Measurements from ENCODE around the gene IER5L.
"Not testable (repeated sequence)": the region's sequence is repeated elsewhere in the genome, so short reads cannot be mapped to it uniquely, and the experiment has no call there.

The IER5L gene

GRCh38 chr9:129178568-129179382 is 714 bp upstream of the IER5L start:
- DNase-seq (ENCODE audit: low read depth in 2 of 2): no peak

GRCh38 chr9:129177443-129177790 is 644 bp downstream of the IER5L start:
- no peak for DNase-seq (ENCODE audit: low read depth in 2 of 2)

- peak in 1 of 2 donors; percentile 7 for DNase-seq (ENCODE audit: low read depth in 2 of 2)
Measured at GRCh38 chr9:129176701-129177442, 1.2 kb downstream of the IER5L start.

- DNase-seq (ENCODE audit: low read depth in 2 of 2): peak in 1 of 2 donors; percentile 36
Measured at GRCh38 chr9:129175825-129176633, 2.0 kb downstream of the IER5L start.

GRCh38 chr9:129175515-129175824 is 2.6 kb downstream of the IER5L start:
- no peak for DNase-seq (ENCODE audit: low read depth in 2 of 2)

GRCh38 chr9:129174724-129175514 is 3.1 kb downstream of the IER5L start:
- peak in 1 of 2 donors; percentile 24 for DNase-seq (ENCODE audit: low read depth in 2 of 2)

- peak; percentile 61 to 67 for DNase-seq (ENCODE audit: low read depth in 2 of 2)
Measured at GRCh38 chr9:129174102-129174723, 3.8 kb downstream of the IER5L start.

- DNase-seq (ENCODE audit: low read depth in 2 of 2): no peak
Measured at GRCh38 chr9:129173296-129174101, 4.6 kb downstream of the IER5L start.

- no peak for DNase-seq (ENCODE audit: low read depth in 2 of 2)
Measured at GRCh38 chr9:129172816-129173215, 5.2 kb downstream of the IER5L start.

GRCh38 chr9:129171993-129172751 is 5.9 kb downstream of the IER5L start:
- no peak for DNase-seq (ENCODE audit: low read depth in 2 of 2)

GRCh38 chr9:129170229-129170628 is 7.8 kb downstream of the IER5L start:
- DNase-seq (ENCODE audit: low read depth in 2 of 2): no peak

- DNase-seq (ENCODE audit: low read depth in 2 of 2): no peak
Measured at GRCh38 chr9:129166623-129167557, 11.2 kb downstream of the IER5L start.

GRCh38 chr9:129165198-129165597 is 12.9 kb downstream of the IER5L start:
- DNase-seq (ENCODE audit: low read depth in 2 of 2): no peak

- DNase-seq (ENCODE audit: low read depth in 2 of 2): no peak
Measured at GRCh38 chr9:129164246-129164930, 13.7 kb downstream of the IER5L start.

GRCh38 chr9:129163753-129164152 is 14.3 kb downstream of the IER5L start:
- no peak for DNase-seq (ENCODE audit: low read depth in 2 of 2)

- not testable (repeated sequence) for DNase-seq (ENCODE audit: low read depth in 2 of 2)
Measured at GRCh38 chr9:129163198-129163670, 14.8 kb downstream of the IER5L start.

- no peak for DNase-seq (ENCODE audit: low read depth in 2 of 2)
Measured at GRCh38 chr9:129162497-129163197, 15.4 kb downstream of the IER5L start.

Measured in stimulated activated CD8-positive, alpha-beta memory T cell treated with anti-CD3 and anti-CD28 coated beads, Interleukin-7, amount 100 ng/mL, for 4 hours (primary cell).